Uterus (tissue), 2 donors: ENCODE results near the gene TXNIP.

Source experiments
- CTCF ChIP-seq, 4 experiments: fragments of 200-600 bp in 2 of 4; fragments of 450-650 bp in 2 of 4; sonication (generic) in 2 of 4; IDR thresholded peaks; one replicate each; pipeline ENCODE4 v1.5.1; 2016 to 2019; ENCODE audit warnings: antibody characterized with exemption in 4 of 4, mild to moderate bottlenecking in 2 of 4, moderate library complexity in 1 of 4
- POLR2A ChIP-seq, 2 donors: fragments of 450-650 bp; IDR thresholded peaks; one replicate each; pipeline ENCODE4 v1.6.1; 2016; ENCODE audit warnings: antibody characterized with exemption in 2 of 2, mild to moderate bottlenecking in 1 of 2, moderate library complexity in 1 of 2

- no peak for TF ChIP-seq CTCF (IDR thresholded peaks at IDR 0.05)
- TF ChIP-seq POLR2A (IDR thresholded peaks at IDR 0.05): no peak
Observed at GRCh38 chr1:145967288-145967687, 29.1 kb downstream of the TXNIP start.
